GM12878 (cell line): ENCODE results near the gene METAP1. TPM values are rescaled to one million over a fixed set of nuclear protein-coding genes. Genes with fewer than 3 reads are reported as not detected.
"Not testable (repeated sequence)": the region's sequence is repeated elsewhere in the genome, so short reads cannot be mapped to it uniquely, and the experiment has no call there.

Experiments used
- ATAC-seq: fragments of 200-7000 bp; cut with Tn5 transposase; 3 replicates; pipeline ENCODE4 v1.9.1; 2020; ENCODE audit warnings: mild to moderate bottlenecking, moderate library complexity
- BruUV-seq: library from RNA; stranded (reverse); fragments of 400-500 nt; replicated peaks from 2 replicates; lab custom pipeline; 2021; lab: Mats Ljungman, UMichigan
- CTCF ChIA-PET: fragments of 300-600 bp; sonication (Branson Sonifier 250); formaldehyde crosslinking; extraction: SDS; loops from one replicate; lab custom pipeline; 2021; ENCODE audit warnings: inconsistent platforms; lab: Yijun Ruan, JAX
- POLR2A ChIA-PET: fragments of 350-600 bp; formaldehyde crosslinking; extraction: SDS; loops from one replicate; lab custom pipeline; 2021; ENCODE audit warnings: inconsistent platforms; lab: Charles Lee
- RAD21 ChIA-PET: fragments of 300-600 bp; sonication (Branson Sonifier 250); formaldehyde crosslinking; loops from one replicate; lab custom pipeline; 2023; ENCODE audit warnings: antibody characterized with exemption; ENCODE audit not compliant: unreplicated experiment; lab: Charles Lee
- SMC1A ChIA-PET: fragments of 300-600 bp; sonication (Branson Sonifier 250); formaldehyde crosslinking; loops from one replicate; lab custom pipeline; 2023; ENCODE audit not compliant: unreplicated experiment, uncharacterized antibody; lab: Charles Lee
- DNase-seq: peaks from one replicate; pipeline ENCODE4 v3.0.0-alpha.2; 2011; ENCODE audit warnings: low read depth, low spot score
- FAIRE-seq: peaks from 3 replicates; lab custom pipeline; 2011; peaks lifted over from hg19 to GRCh38; lab: Jason Lieb, UNC
- H2AFZ ChIP-seq: 2 replicates; pipeline ENCODE4 v1.6.0; 2011; ENCODE audit warnings: low read depth, low read length, control low read depth; ENCODE audit not compliant: control insufficient read depth
- H3K27ac ChIP-seq: 2 replicates; pipeline ENCODE4 v1.5.1; 2011; ENCODE audit warnings: control low read depth; ENCODE audit not compliant: control insufficient read depth, insufficient read depth
- H3K27me3 ChIP-seq, 2 experiments: replicated peaks in 1 of 2; 2 replicates each; pipeline versions ENCODE4 v1.6.0 to v1.6.1; 2011; ENCODE audit warnings: low read length in 1 of 2; ENCODE audit not compliant: control insufficient read depth in 2 of 2, insufficient read depth in 2 of 2
- H3K36me3 ChIP-seq, 2 experiments: 2 replicates each; pipeline ENCODE4 v1.5.1; 2011; ENCODE audit warnings: low read length in 1 of 2; ENCODE audit not compliant: control insufficient read depth in 2 of 2, insufficient read depth in 2 of 2
- H3K4me1 ChIP-seq: 2 replicates; pipeline ENCODE4 v1.6.1; 2011; ENCODE audit warnings: mild to moderate bottlenecking, low read length, moderate library complexity, mixed read lengths; ENCODE audit not compliant: control insufficient read depth, insufficient read depth
- H3K4me2 ChIP-seq: 2 replicates; pipeline ENCODE4 v1.6.0; 2011; ENCODE audit warnings: control low read depth; ENCODE audit not compliant: control insufficient read depth, insufficient read depth
- H3K4me3 ChIP-seq: fragments of 200-600 bp; sonication (generic); 2 replicates; pipeline ENCODE4 v1.5.1; 2016
- H3K79me2 ChIP-seq: 2 replicates; pipeline ENCODE4 v1.6.0; 2011; ENCODE audit warnings: low read length; ENCODE audit not compliant: control insufficient read depth, insufficient read depth
- H3K9ac ChIP-seq: 2 replicates; pipeline ENCODE4 v1.8.0; 2011; ENCODE audit warnings: low read length, control low read depth, mixed read lengths; ENCODE audit not compliant: control insufficient read depth, insufficient read depth
- H3K9me3 ChIP-seq: replicated peaks from 3 replicates; pipeline ENCODE4 v1.5.1; 2011; ENCODE audit warnings: mild to moderate bottlenecking, low read length; ENCODE audit not compliant: control insufficient read depth, insufficient read depth
- H4K20me1 ChIP-seq: 2 replicates; pipeline ENCODE4 v1.6.0; 2011; ENCODE audit not compliant: control insufficient read depth, insufficient read depth
- ASH2L ChIP-seq: fragments of 300-600, 200-600 bp; sonication (generic); IDR thresholded peaks from 2 replicates; pipeline ENCODE4 v1.6.1; 2017; ENCODE audit warnings: low read depth, mild to moderate bottlenecking, borderline replicate concordance
- CREB1 ChIP-seq: IDR thresholded peaks from 2 replicates; pipeline ENCODE4 v1.6.1; 2012; ENCODE audit warnings: low read depth, mild to moderate bottlenecking, inconsistent platforms
- DPF2 ChIP-seq: fragments of 450-650 bp; IDR thresholded peaks from 2 replicates; pipeline ENCODE4 v1.6.1; 2017; ENCODE audit warnings: mild to moderate bottlenecking
- HDAC2 ChIP-seq: fragments of 200-600 bp; sonication (generic); IDR thresholded peaks from 2 replicates; pipeline ENCODE4 v1.6.1; 2017
- IRF4 ChIP-seq: IDR thresholded peaks from 2 replicates; pipeline ENCODE4 v1.6.1; 2011; ENCODE audit warnings: low read depth, low read length
- MEF2A ChIP-seq: IDR thresholded peaks from 2 replicates; pipeline ENCODE4 v1.6.1; 2011; ENCODE audit warnings: low read depth, mild to moderate bottlenecking, low read length, moderate library complexity; ENCODE audit not compliant: insufficient read depth
- NFIC ChIP-seq: IDR thresholded peaks from 2 replicates; pipeline ENCODE4 v1.6.1; 2012; ENCODE audit warnings: low read depth, mild to moderate bottlenecking, inconsistent platforms, low read length, moderate library complexity
- SIX5 ChIP-seq: IDR thresholded peaks from 2 replicates; pipeline ENCODE4 v1.6.1; 2011; ENCODE audit warnings: mild to moderate bottlenecking, low read depth, low read length, moderate library complexity; ENCODE audit not compliant: severe bottlenecking
- SMARCA5 ChIP-seq: fragments of 450-650 bp; IDR thresholded peaks from 2 replicates; pipeline ENCODE4 v1.6.1; 2017; ENCODE audit warnings: mild to moderate bottlenecking
- SPI1 ChIP-seq: IDR thresholded peaks from 2 replicates; pipeline ENCODE4 v1.6.1; 2011; ENCODE audit warnings: low read depth, mild to moderate bottlenecking, low read length, moderate library complexity, borderline replicate concordance; ENCODE audit not compliant: insufficient read depth
- SREBF1 ChIP-seq: IDR thresholded peaks from 2 replicates; pipeline ENCODE4 v1.6.1; 2012; ENCODE audit warnings: mild to moderate bottlenecking, low read length
- WGBS: methylation state at CpG from one replicate; pipeline ENCODE4 v1.1.6; 2016; ENCODE audit warnings: low lambda C conversion rate; ENCODE audit not compliant: insufficient replicate concordance, insufficient coverage; ENCODE audit errors: missing lambda C conversion rate; 5-methylcytosine and 5-hydroxymethylcytosine counted together
- in situ Hi-C: fragments of 300-500 bp; cut with MboI; formaldehyde crosslinking; loops from 9 replicates; pipeline ENCODE4 v1.14.3; 2018; ENCODE audit warnings: mixed read lengths
- intact Hi-C: fragments of 100-400 bp; cut with micrococcal nuclease; formaldehyde crosslinking; loops from one replicate; pipeline ENCODE4 v1.14.2; 2022; ENCODE audit not compliant: unreplicated experiment
- polyA plus RNA-seq, 11 experiments: library from polyadenylated mRNA; depleted of rRNA in 4 of 11; unstranded in 6 of 11; stranded (reverse) in 5 of 11; fragments of >200 nt; fragmentation: Nextera tagmentation in 4 of 11; fragmentation: Illumina TruSeq in 1 of 11; extraction: Ambion mirVana in 4 of 11; extraction: Trizol in 1 of 11; gene quantifications; 1 replicate in 1 of 11; 2 replicates in 10 of 11; pipeline versions ENCODE4 v1.2.1 to v1.2.3, GENCODE V29; 2011 to 2016; ENCODE audit warnings: inconsistent platforms in 2 of 11, missing spikeins in 2 of 11, low read depth in 1 of 11
- total RNA-seq, 4 experiments: library from RNA; depleted of rRNA in 3 of 4; stranded (reverse); fragments of >200 nt in 3 of 4; fragmentation: Illumina TruSeq in 1 of 4; extraction: Trizol in 1 of 4; gene quantifications; 2 replicates each; pipeline versions ENCODE4 v1.2.1 to v1.2.3, GENCODE V29; 2013 to 2021
- TF ChIP-seq, protein P1 (sequence below), 3 experiments: IDR thresholded peaks in 2 of 3; conservative IDR thresholded peaks in 1 of 3; 2 replicates each; pipeline ENCODE4 v1.5.1; 2011; ENCODE audit warnings: low read depth in 3 of 3, low read length in 3 of 3, mild to moderate bottlenecking in 3 of 3, control low read depth in 2 of 3, moderate library complexity in 2 of 3, inconsistent platforms in 1 of 3, mixed read lengths in 1 of 3; ENCODE audit not compliant: control insufficient read depth in 2 of 3, insufficient read depth in 1 of 3; ENCODE audit errors: extremely low read depth in 1 of 3
- TF ChIP-seq, protein P2 (sequence below): fragments of 450-650 bp; conservative IDR thresholded peaks from 2 replicates; pipeline ENCODE4 v1.6.1; 2017; ENCODE audit warnings: mild to moderate bottlenecking, moderate library complexity
- TF ChIP-seq, protein P3 (sequence below): IDR thresholded peaks from 2 replicates; pipeline ENCODE4 v1.6.1; 2012; ENCODE audit warnings: low read length, inconsistent platforms

The METAP1 gene
- total and polyA plus RNA-seq, 10 of the 15 experiments (the other 5 are each of a cell fraction or from before 2014, with no cell fraction given) = 22.7 to 71.4 (median 45.1) TPM

DNA sequence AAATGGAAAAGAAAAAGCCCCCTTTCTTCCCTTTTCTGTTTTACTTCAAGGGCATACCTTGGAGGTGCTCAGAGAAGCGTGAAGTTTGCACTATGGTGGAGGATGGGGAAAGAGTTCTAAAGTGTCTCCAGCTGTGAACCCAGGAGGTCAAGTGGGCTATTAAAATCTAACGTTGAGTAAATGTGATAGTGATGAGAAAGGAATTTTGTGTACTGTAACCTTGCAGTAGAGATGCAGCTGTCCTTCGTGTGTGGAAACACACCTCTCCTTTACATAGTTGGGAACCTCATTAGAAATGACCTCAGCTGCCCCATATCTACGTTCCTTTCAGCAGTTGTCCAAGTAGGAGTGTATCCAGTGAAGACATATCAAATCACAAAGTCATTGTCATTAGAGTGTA, 66.6 kb downstream of the METAP1 start:
- BruUV-seq = TSS peak; percentile 51
- POLR2A ChIA-PET = interaction anchor here (1.0 kb wide), 1 partner anchor 29 kb away, joined by 3 read pairs; no protein-coding TSS in a partner anchor
- no peak for ATAC-seq

DNA sequence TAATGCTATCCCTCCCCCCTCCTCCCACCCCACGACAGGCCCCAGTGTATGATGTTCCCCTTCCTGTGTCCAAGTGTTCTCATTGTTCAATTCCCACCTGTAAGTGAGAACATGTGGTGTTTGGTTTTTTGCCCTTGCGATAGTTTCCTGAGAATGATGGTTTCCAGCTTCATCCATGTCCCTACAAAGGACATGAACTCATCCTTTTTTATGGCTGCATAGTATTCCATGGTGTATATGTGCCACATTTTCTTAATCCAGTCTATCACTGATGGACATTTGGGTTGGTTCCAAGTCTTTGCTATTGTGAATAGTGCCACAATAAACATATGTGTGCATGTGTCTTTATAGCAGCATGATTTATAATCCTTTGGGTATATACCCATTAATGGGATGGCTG, 70.0 kb downstream of the METAP1 start:
- H3K4me2 ChIP-seq, BruUV-seq, CTCF ChIA-PET, H3K9ac ChIP-seq, DNase-seq, H3K27ac ChIP-seq, in situ Hi-C loops, SMC1A ChIA-PET, H3K4me1 ChIP-seq, H3K27me3 ChIP-seq, H2AFZ ChIP-seq, intact Hi-C loops, H4K20me1 ChIP-seq, POLR2A ChIA-PET, H3K9me3 ChIP-seq, FAIRE-seq, H3K4me3 ChIP-seq, H3K79me2 ChIP-seq, ATAC-seq, RAD21 ChIA-PET: not testable (repeated sequence)
- peaks cover 0 to 12% of the 10 kb centered on the region in 2 experiments; a peak in 2 of 4 replicates for H3K36me3 ChIP-seq
- 89% methylated on average over 2 of the region's 2 CpGs for WGBS

More for the DNA sequence above, 66.6 kb downstream of the METAP1 start:
- Histone ChIP-seq H3K9me3 (no peaks in the 10 kb centered on the region), H4K20me1 (no peaks in the 10 kb centered on the region), H3K4me3 (no peak overlapping the region), H3K4me1 (peaks cover 6% of the 10 kb centered on the region; the same call in 1 of the 2 replicates), H3K79me2 (no peaks in the 10 kb centered on the region), H3K4me2 (no peak overlapping the region), H3K36me3 (peaks cover 0 to 16% of the 10 kb centered on the region in 2 experiments; a peak in 2 of 4 replicates), H3K27ac (no peak overlapping the region), H3K27me3 (no peaks in the 10 kb centered on the region), H3K9ac (no peak overlapping the region), H2AFZ (no peak overlapping the region)
- in situ Hi-C loops (no loop called here), intact Hi-C loops (no loop called here)
- SMC1A ChIA-PET = no interaction called here
- TF ChIP-seq SIX5 (no peak), CREB1 (no peak), IRF4 (no peak), HDAC2 (no peak), SMARCA5 (no peak), SPI1 (no peak), MEF2A (0 out of 2 replicates have a peak, but pooled peaks have one; percentile 4), ASH2L (no peak), NFIC (peak; percentile 23; the same call in 1 of the 2 replicates), SREBF1 (no peak), DPF2 (no peak)
- TF ChIP-seq, protein P1, sequence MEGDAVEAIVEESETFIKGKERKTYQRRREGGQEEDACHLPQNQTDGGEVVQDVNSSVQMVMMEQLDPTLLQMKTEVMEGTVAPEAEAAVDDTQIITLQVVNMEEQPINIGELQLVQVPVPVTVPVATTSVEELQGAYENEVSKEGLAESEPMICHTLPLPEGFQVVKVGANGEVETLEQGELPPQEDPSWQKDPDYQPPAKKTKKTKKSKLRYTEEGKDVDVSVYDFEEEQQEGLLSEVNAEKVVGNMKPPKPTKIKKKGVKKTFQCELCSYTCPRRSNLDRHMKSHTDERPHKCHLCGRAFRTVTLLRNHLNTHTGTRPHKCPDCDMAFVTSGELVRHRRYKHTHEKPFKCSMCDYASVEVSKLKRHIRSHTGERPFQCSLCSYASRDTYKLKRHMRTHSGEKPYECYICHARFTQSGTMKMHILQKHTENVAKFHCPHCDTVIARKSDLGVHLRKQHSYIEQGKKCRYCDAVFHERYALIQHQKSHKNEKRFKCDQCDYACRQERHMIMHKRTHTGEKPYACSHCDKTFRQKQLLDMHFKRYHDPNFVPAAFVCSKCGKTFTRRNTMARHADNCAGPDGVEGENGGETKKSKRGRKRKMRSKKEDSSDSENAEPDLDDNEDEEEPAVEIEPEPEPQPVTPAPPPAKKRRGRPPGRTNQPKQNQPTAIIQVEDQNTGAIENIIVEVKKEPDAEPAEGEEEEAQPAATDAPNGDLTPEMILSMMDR (IDR thresholded peaks at IDR 0.05 in 2 of 3, conservative IDR thresholded peaks at IDR 0.05 in 1 of 3; ENCODE audit: control insufficient read depth in 2 of 3, extremely low read depth in 1 of 3, insufficient read depth in 1 of 3, low read depth in 3 of 3, low read length in 3 of 3) = no peak
- TF ChIP-seq, protein P2, sequence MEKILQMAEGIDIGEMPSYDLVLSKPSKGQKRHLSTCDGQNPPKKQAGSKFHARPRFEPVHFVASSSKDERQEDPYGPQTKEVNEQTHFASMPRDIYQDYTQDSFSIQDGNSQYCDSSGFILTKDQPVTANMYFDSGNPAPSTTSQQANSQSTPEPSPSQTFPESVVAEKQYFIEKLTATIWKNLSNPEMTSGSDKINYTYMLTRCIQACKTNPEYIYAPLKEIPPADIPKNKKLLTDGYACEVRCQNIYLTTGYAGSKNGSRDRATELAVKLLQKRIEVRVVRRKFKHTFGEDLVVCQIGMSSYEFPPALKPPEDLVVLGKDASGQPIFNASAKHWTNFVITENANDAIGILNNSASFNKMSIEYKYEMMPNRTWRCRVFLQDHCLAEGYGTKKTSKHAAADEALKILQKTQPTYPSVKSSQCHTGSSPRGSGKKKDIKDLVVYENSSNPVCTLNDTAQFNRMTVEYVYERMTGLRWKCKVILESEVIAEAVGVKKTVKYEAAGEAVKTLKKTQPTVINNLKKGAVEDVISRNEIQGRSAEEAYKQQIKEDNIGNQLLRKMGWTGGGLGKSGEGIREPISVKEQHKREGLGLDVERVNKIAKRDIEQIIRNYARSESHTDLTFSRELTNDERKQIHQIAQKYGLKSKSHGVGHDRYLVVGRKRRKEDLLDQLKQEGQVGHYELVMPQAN = no peak
- TF ChIP-seq, protein P3, sequence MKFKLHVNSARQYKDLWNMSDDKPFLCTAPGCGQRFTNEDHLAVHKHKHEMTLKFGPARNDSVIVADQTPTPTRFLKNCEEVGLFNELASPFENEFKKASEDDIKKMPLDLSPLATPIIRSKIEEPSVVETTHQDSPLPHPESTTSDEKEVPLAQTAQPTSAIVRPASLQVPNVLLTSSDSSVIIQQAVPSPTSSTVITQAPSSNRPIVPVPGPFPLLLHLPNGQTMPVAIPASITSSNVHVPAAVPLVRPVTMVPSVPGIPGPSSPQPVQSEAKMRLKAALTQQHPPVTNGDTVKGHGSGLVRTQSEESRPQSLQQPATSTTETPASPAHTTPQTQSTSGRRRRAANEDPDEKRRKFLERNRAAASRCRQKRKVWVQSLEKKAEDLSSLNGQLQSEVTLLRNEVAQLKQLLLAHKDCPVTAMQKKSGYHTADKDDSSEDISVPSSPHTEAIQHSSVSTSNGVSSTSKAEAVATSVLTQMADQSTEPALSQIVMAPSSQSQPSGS = peak; percentile 43
- DNase-seq = peak; percentile 9
- no peak for FAIRE-seq
- WGBS = 59% methylated on average over 4 of the region's 4 CpGs
- RAD21 ChIA-PET = no interaction called here
- CTCF ChIA-PET = no interaction called here
